IPS DF 19.7 (cell line): Measurements from ENCODE around the gene PADI6.

Experiments used
- DNase-seq: peaks from one replicate; pipeline ENCODE4 v3.0.0-alpha.2; 2013; ENCODE audit warnings: low read depth, low spot score

PADI6 gene

GRCh38 chr1:17356387-17357026 lies 15.5 kb upstream of the PADI6 start:
- DNase-seq, result no peak

- no peak for DNase-seq
Measured at GRCh38 chr1:17358557-17358956, 13.4 kb upstream of the PADI6 start.

- no peak for DNase-seq
Measured at GRCh38 chr1:17359031-17359430, 13.0 kb upstream of the PADI6 start.

GRCh38 chr1:17359808-17360207 lies 12.2 kb upstream of the PADI6 start:
- no peak for DNase-seq

- DNase-seq, result no peak
Measured at GRCh38 chr1:17360272-17360956, 11.6 kb upstream of the PADI6 start.

- DNase-seq, result no peak
Measured at GRCh38 chr1:17361687-17362086, 10.3 kb upstream of the PADI6 start.

GRCh38 chr1:17363351-17363750 lies 8.6 kb upstream of the PADI6 start:
- no peak for DNase-seq

- DNase-seq, result no peak
Measured at GRCh38 chr1:17363771-17364170, 8.2 kb upstream of the PADI6 start.

- DNase-seq, result no peak
Measured at GRCh38 chr1:17365293-17365692, 6.7 kb upstream of the PADI6 start.

- no peak for DNase-seq
Measured at GRCh38 chr1:17369466-17369865, 2.5 kb upstream of the PADI6 start.

GRCh38 chr1:17370618-17371017 lies 1.4 kb upstream of the PADI6 start:
- peak; percentile 38 for DNase-seq

GRCh38 chr1:17372955-17373354 lies 959 bp downstream of the PADI6 start:
- DNase-seq, result no peak

GRCh38 chr1:17375651-17376050 lies 3.7 kb downstream of the PADI6 start:
- no peak for DNase-seq

- peak; percentile 84 for DNase-seq
Measured at GRCh38 chr1:17377325-17377953, 5.4 kb downstream of the PADI6 start.

GRCh38 chr1:17381161-17381560 lies 9.2 kb downstream of the PADI6 start:
- DNase-seq, result no peak

- no peak for DNase-seq
Measured at GRCh38 chr1:17392199-17392740, 20.3 kb downstream of the PADI6 start.

- DNase-seq, result no peak
Measured at GRCh38 chr1:17393230-17393629, 21.2 kb downstream of the PADI6 start.

- DNase-seq, result no peak
Measured at GRCh38 chr1:17397910-17398695, 26.1 kb downstream of the PADI6 start.

GRCh38 chr1:17400725-17401341 lies 28.8 kb downstream of the PADI6 start:
- no peak for DNase-seq

- DNase-seq, result no peak
Measured at GRCh38 chr1:17401841-17402240, 29.8 kb downstream of the PADI6 start.

- no peak for DNase-seq
Measured at GRCh38 chr1:17403081-17403480, 31.1 kb downstream of the PADI6 start.
